GM12801 (cell line): ENCODE measurements around the gene C17orf50.

Experiments used
- TF ChIP-seq, protein P1 (sequence below): IDR thresholded peaks from one replicate; pipeline ENCODE4 v1.5.1; 2011; ENCODE audit warnings: control low read depth; ENCODE audit not compliant: insufficient read length; ENCODE audit errors: extremely low read depth

C17orf50 gene

DNA sequence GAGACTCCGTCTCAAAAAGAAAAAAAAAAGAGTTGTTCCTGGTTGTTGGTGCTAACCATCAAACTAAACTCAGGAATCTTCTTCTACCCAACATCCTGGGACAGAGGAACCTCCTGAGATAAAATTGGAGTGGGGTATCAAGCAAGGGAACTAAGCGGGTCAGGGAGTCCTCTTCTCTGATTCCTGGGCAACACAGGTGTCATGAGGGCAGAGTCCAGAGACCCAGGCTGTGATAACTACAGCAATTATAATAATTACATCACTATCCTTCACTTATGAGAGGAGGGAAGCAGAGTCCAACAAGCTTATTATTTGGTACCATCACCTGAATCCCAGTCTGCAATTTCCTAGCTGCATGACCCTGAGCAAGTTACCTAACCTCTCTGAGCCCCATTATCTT lies 8.1 kb downstream of the C17orf50 start:
- TF ChIP-seq, protein P1, sequence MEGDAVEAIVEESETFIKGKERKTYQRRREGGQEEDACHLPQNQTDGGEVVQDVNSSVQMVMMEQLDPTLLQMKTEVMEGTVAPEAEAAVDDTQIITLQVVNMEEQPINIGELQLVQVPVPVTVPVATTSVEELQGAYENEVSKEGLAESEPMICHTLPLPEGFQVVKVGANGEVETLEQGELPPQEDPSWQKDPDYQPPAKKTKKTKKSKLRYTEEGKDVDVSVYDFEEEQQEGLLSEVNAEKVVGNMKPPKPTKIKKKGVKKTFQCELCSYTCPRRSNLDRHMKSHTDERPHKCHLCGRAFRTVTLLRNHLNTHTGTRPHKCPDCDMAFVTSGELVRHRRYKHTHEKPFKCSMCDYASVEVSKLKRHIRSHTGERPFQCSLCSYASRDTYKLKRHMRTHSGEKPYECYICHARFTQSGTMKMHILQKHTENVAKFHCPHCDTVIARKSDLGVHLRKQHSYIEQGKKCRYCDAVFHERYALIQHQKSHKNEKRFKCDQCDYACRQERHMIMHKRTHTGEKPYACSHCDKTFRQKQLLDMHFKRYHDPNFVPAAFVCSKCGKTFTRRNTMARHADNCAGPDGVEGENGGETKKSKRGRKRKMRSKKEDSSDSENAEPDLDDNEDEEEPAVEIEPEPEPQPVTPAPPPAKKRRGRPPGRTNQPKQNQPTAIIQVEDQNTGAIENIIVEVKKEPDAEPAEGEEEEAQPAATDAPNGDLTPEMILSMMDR: no peak

DNA sequence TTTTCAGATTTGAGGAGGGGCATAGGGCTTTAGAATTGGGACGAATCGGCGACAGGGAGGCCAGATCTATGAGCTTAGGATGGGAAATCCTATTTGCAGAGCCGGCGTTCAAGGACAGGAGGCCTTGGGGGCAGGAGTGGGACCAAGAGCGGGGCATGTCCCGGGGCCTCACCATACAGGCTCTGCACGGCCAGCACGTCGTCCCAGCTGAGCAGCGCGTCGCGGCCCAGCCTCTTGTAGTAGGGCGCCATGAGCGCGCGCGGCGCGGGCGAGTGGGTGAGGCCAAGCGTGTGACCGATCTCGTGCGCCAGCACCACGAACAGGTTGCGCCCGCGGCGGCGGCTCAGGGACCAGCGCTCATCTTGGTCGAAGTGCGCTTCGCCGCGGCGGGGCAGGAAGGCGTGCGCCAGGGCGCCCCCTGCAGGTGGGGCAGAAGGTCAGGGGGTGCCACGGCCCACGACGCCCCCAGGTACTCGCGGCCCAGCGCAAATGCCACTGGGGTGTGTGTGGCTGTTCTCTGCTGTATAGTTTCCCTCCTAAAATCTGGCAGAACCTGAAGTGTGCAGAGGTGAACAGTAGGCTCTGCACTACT lies 9.3 kb downstream of the C17orf50 start:
- TF ChIP-seq, protein P1: no peak

DNA sequence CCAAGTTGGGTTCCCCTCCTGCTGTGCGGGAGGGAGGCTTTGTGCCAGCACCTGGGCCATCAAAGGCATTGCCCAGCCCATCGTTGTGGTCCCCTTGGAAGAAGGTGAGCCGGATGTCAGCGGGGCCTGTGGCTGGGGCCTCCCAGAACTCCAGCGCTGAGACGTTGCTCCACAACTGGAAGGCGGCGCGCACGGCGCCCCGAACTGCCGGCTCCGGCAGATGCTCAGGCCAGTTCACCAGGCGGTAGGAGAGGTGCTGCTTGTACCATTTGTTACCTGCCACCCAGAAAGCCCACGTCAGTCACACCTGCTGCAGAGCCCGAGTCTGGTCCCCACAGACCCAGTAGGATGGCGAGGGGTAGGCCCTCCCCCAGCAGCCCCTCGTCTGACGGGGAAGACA lies 12.4 kb downstream of the C17orf50 start:
- TF ChIP-seq, protein P1: no peak

DNA sequence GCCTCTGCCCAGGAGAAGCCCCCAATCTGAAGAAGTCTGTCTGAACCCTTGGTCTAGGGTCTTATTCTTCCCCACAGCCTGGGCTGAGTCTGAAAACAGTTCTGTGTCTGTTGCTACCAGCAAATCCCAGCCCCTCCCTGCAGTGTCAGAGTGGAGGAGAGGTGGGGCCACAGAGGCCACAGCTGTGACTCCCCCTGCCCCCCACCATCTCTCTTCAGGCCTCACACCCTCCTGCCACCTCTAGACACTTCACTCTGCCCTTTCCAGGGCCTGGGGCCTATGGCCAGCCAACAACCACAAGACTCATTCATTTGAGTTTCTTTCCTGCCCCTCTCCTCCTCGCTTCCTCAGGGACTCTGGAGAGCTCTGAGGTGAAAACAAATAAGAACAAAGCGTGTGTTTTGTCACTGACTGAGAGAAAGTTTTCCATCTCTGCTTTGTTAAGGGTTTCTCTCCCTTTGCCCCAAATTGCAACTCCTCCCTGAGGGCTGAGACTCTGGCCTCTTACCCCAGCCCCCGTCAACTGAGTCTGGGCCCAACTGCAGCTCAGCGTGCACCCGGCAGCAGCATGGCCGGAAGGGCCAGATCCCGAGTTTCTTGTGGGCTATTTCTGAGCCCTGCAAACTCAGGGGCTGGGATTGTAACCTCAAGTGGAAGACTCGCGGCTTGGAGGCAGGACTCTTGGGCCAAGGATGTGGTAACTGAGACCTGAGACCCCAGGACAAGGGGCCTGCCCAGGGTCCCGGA lies 13.2 kb downstream of the C17orf50 start:
- TF ChIP-seq, protein P1: no peak

DNA sequence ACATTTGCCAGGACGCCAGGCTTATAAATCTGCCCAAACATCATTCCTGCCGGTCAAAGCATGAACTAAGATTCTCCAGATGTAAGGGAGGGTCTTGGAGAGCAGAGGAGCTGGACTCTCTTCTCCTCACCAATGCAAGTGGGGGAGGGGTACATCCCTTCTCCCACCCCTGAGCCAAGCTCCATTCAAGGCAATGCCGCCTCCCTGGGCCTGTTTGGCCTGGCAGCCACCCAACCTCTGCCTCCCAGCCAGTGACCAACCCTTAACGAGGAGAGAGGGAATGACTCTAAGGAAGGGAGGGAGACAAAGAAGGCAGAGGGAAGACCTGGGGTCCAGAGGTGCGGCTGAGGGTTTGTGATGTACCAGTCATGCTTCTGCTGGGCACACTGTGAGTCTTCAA lies 13.8 kb downstream of the C17orf50 start:
- TF ChIP-seq, protein P1: no peak

DNA sequence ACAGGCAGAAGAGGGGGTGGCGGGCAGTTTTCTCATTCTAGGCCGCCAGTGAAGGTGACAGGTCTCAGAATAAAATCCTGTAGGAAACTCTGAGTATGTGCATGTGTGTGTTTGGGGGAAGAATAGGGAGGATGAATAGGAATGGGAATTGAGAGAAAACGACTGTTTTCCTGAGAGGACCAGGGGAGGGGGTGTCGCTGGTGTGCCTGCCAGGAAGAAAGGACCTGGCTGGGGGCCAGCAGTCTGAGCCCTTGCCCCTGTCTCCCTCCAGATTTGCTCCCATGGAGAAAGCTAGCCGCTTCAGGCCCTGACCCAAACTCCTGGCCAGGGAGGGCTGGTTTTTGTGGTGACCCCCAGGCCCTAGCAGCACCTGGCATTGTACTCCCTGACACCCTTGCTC lies 14.4 kb downstream of the C17orf50 start:
- TF ChIP-seq, protein P1: no peak

DNA sequence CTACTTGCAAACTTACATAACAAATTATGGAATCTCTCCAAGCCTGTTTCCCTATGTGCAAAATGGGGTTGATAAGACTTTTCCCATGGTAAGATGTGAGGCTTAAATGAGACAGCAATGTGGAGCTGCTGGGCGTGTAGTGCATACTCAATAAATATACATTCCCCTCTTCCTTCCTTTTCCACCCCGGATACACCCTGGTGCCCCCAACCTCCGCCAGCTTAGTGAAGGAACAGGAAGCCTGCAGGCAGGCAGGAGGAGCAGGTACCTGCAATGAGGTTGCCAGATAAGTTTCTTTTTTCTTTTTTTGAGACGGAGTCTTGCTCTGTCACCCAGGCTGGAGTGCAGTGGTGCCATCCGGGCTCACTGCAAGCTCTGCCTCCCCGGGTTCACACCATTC lies 14.9 kb downstream of the C17orf50 start:
- TF ChIP-seq, protein P1: no peak
